GM11168 (cell line): ENCODE data around the gene CCDC88C.
"Not testable (repeated sequence)": the region's sequence is repeated elsewhere in the genome, so short reads cannot be mapped to it uniquely, and the experiment has no call there.

ENCODE experiments used
- in situ Hi-C: fragments of 300-500 bp; cut with MboI; formaldehyde crosslinking; loops from one replicate; pipeline ENCODE4 v1.12.0; 2022; ENCODE audit warnings: low sequenced_read_pairs; ENCODE audit not compliant: unreplicated experiment

CCDC88C gene

GRCh38 chr14:91242635-91243034, 175.0 kb downstream of the CCDC88C start:
- in situ Hi-C loops = no loop called here

DNA sequence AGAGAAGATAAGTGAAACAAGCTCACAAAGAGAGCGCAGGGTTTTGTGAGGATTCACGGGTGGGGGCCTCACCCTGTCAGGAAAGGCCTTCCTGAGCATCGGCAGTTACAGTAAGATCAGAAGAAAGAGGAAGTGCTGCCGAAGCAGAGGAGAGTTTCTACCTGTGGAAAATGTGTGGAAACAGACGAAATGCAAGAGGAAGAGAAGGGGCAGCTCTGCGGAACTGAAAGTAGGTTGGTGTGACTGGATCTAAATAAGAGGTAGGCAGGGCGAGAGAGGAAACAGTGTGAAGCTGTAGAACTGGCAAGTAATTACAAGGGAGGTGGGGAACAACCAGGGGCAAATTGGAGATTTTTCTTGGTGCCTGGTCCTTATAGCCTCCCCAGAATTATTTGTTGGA, 175.8 kb downstream of the CCDC88C start:
- in situ Hi-C loops = no loop called here

- in situ Hi-C loops = no loop called here
These were observed 179.0 kb downstream of the CCDC88C start for GRCh38 chr14:91238661-91239060.

- in situ Hi-C loops = no loop called here
These were observed 179.5 kb downstream of the CCDC88C start for GRCh38 chr14:91238085-91238484.

DNA sequence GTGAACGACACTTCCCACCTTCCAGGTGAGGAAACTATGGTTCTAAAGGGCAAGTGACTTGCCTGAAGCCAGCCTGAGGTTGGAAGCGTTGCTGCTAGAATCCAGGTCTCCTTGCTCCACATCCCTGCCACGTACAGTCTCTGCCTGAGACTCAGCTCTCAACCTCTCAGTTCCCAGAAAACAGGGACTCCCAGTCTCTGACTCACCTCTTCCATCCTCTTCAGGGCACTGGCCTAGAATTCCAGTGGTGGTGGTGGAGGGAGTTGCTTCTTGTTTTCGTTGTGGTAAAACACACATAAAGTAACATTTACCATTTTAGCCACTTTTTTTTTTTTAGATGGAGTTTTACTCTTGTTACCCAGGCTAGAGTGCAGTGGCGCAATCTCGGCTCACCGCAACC, 180.4 kb downstream of the CCDC88C start:
- in situ Hi-C loops = no loop called here

- in situ Hi-C loops = no loop called here
These were observed 181.8 kb downstream of the CCDC88C start for GRCh38 chr14:91235841-91236240.

GRCh38 chr14:91234791-91235114, 182.9 kb downstream of the CCDC88C start:
- in situ Hi-C loops = no loop called here

- in situ Hi-C loops = no loop called here
These were observed 183.5 kb downstream of the CCDC88C start for GRCh38 chr14:91233936-91234790.

DNA sequence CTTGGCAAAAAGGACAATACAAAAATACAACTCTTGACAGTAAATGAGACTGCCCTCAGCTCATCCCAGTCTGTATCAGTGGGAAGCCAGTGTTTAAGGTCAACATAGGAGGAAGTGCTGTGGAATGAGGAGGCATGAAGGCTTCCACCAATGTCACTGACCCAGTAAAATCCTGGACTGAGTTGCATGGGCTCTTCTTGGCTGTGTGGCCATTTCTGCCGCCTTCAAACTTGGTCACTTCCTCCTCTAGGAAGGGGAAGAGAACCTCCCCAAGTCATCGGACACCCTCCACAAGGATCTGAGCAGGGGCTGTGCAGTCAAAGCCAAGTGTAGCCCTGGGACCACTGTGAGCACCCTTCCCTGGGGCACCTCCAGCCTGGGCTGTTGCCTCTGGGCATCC, 185.0 kb downstream of the CCDC88C start:
- in situ Hi-C loops = no loop called here

DNA sequence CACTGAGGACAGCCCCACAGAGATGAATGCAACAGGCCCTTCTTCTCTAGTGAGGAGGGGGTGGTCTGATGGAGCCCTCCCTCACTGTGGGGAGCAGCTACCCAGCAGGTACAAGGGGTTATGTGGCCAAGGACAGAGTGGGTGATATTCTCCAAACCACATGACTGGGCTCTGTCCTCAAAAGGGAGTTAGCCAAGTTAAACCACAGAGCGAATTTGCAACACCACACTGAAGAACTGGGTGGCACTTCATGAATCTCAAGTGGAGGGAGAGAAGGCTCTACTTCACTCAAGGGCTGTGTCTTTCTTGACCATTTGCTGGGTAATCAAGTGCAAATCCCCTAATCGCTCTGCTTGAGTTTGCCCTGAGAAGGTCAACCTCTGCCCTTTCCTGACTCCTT, 185.6 kb downstream of the CCDC88C start:
- in situ Hi-C loops = no loop called here

DNA sequence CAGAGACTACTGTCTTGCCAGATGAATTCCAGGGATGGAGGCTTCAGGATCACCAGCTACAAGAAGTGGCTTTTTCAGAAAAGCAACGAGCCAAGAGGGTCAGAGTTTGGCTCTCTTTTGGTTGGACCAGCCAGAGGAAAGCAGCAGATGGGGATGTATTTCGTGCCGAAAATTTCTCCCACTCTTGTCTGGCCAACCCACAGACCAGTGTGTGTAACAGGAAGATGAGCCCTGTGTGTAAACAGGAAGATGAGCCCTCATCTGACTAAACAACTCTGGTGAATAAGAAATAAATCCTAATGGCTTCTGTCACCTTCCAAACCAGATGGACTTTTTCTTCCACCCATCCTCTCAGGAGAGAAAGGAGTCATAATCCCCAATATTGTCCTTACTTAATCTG, 186.2 kb downstream of the CCDC88C start:
- in situ Hi-C loops = no loop called here

GRCh38 chr14:91230397-91231035, 187.1 kb downstream of the CCDC88C start:
- in situ Hi-C loops = no loop called here

DNA sequence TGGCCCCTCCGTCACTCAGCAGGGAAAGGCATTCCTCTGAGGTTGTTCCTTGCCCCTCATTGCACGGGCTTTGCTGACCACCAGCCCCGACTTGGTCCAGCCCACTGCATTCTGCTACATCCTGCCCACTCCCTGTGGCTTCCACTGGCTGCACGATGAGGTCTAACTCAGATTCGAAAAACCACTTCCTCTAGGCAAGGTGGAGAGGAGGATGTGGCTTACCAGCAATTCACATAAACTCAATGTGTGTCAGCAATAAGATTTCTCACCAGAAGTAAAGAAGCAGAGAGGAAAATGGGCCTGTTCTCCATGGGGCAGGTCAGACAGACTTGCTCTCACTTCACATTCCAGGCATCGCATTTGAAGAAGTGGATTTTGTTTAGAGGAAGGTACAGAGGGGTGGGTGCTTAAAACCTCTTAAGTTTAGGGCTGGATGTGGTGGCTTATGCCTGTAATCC, 187.8 kb downstream of the CCDC88C start:
- in situ Hi-C loops = no loop called here

DNA sequence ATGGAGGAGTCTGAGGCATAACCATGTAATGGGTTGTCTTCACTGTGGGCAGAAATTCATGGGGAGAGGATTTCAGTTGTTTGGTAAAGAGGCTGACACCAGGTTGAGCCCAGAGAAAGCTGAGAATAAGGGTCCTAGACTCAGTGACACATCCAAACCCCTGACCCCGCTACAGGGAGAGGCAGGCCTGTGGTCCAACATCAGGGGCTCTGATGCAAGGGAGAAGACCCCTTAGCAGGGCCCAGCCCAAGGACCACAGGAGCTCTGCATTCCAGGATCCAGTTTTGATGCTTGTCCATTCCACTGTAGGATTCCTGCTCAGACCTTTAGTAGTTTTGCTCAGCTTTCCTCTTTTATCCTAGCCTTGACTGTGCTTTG, 188.6 kb downstream of the CCDC88C start:
- in situ Hi-C loops = no loop called here

GRCh38 chr14:91228112-91229004, 189.3 kb downstream of the CCDC88C start:
- in situ Hi-C loops = no loop called here

GRCh38 chr14:91227183-91227628, 190.4 kb downstream of the CCDC88C start:
- in situ Hi-C loops = no loop called here

DNA sequence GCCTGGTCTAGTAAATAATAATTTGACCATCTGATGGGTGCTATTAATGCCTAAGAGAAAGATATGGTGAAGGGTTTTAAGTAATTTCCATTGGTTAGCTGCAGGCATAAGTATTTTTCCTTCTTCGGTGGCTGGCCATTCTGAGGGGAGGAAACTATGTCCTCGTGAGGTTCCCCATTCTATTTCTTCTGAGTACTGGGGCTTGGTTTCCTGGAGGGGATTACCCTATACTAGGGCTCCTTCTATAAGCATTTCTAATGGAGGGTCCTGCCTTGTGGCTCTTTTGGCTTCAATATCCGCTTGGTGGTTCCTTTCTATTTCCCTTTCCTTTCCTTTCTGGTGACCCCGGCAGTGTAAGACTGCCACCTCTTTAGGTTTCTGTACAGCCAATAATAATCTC, 191.3 kb downstream of the CCDC88C start:
- in situ Hi-C loops = not testable (repeated sequence)

DNA sequence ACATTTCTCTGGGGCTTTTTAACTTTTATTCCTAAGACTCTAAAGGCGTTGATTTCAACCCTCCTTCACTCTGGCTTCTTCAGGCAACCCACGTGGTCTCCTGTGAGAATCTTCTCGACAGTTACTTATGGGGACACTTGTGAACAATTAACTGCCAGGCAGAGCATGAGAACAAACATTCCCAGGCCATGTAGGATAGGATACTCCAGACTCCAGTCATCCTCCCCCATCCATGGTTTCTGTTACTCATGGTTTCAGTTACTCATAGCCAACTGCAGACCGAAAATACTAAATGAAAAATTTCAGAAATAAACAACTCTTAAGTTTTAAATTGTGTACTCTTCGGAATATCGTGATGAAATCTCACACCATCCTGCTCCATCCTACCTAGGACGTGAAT, 192.6 kb downstream of the CCDC88C start:
- in situ Hi-C loops = no loop called here

- in situ Hi-C loops = no loop called here
These were observed 194.4 kb downstream of the CCDC88C start for GRCh38 chr14:91223028-91223783.
